GF-D8 (cell line): ENCODE measurements around the gene LHX2.

ENCODE experiments used
- DNase-seq: peaks from one replicate; lab custom pipeline; 2025; lab: John Stamatoyannopoulos, UW

LHX2 gene

GRCh38 chr9:124013309-124014210 is 2.0 kb downstream of the LHX2 start:
- no peak for DNase-seq

- DNase-seq = no peak
Measured at GRCh38 chr9:124014211-124014955, 2.8 kb downstream of the LHX2 start.

GRCh38 chr9:124014956-124015660 is 3.5 kb downstream of the LHX2 start:
- DNase-seq = no peak

GRCh38 chr9:124015661-124016131 is 4.1 kb downstream of the LHX2 start:
- DNase-seq = no peak

DNA sequence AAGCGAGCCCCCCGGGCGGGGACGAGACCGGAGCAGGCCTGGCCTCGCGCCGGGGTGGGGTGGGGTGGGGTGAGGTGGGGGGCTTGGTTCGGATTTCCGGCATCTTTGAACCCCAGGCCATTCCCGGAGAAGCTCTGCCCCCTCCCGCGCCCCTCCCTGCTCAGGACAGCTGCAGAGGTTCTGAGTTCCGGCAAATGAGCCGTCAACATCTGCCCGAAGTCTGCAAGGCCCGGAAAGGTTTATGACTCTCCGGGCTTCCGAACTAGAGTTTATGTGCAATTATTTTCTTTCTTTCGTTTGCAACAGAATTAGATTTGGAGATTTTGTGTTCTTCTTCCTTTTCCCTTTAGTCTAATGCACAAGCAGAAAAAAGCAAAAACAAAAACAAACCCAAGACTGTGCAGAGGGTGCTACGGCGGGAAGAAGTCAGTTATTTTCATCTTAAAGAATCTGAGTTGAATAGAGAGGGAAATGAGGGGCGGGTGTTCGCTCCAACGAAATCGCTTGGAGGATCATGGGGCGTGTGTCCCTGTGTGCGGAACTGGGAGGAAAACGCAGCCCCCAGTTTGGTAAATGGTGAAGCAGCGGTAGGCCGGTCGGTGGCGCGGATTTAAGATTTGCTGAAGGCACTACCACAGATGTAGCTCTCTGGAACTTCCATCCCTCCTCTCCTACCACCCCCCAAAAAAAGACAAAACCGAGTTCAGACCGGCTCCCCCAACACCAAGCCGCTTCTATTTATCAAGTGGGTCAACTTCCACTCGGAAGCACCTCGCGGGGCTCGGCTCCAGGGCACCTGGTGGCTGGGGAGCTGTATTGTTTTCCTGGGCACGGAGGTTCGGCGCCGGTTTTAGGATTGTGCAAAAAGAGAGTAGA is 4.8 kb downstream of the LHX2 start:
- no peak for DNase-seq

- DNase-seq = no peak
Measured at GRCh38 chr9:124017051-124017928, 5.7 kb downstream of the LHX2 start.

DNA sequence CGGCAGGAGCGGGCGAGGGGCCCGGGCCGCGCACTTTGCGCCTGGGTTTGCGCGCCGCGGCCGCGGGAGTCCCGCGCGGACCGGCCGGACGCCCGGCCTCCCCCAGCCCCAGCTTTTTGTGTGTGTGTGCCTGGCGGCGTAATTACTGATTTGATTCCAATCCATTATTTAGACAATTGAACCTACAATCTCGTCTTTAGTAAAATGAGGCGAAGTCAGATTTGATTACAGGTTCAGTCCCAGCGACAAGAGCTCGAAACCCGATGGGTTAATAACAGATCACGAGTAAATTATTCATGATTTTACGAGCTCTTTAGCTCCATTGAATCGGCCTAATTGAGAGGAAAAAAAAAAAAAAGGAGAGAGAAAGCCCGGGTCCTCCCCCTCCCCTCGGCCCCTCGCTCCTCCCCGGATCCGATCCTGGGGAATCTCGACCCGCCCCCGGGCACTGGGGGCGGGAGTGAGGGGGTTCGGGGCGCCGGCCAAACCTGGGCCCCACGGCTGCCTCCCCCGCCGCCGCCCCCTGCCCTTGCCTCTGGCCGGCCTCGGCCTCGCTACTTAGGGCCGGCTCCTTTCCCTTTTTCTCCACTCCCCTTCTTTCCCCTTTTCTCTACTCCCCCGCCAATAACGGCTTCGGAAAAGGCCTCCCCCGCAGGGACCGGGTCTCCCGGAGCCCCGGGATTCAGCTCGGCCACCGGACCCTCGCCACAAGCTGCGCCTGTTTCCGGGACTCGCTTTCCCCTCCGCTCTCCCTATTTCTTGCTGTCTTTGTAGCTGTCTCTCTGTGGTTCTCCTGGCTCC is 6.6 kb downstream of the LHX2 start:
- no peak for DNase-seq

DNA sequence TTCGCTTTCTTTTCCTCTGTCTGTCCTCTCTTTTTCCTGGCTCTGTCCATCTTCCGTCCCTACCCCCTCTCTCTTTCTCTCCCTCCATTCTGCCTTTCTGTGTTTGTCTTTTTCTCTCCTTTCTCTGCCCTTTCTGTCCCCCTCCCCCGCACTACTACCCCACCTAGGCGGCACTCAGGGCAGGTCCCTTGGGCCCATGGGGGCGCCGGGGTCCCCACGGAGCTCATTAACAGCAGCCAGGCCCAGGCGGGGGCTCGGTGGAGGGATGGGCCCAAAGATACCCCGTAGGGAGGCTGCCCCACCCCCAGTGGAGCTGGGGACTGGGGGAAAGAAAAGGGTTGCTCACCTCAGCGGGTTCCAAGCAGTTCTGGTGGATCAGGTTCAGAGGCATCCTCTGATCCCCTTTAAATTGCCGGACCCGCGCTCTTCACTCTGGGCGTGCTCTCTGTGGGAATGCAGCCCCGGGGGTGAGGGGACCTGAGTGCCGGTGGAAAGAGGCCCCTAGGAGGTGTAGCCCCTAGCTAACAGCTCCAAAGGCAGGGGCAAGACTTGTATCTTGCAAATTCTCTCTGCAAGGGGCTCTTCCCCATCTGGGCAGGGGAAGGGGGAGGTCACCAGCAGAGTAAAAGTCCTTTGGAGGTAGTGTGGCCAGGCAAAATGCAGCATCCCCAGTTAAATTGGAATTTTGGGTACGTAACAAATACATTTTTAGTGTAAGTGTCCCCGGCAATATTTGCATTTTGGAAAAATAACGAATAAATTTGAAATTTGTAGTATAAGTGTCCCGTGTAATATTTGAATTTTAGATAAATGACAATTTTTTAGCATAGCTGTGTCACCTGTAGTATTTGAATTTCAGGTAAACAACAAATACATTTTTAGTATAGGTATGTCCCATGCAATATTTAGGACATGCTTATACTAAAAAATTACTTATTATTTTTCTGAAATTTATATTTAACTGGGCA is 7.4 kb downstream of the LHX2 start:
- no peak for DNase-seq

DNA sequence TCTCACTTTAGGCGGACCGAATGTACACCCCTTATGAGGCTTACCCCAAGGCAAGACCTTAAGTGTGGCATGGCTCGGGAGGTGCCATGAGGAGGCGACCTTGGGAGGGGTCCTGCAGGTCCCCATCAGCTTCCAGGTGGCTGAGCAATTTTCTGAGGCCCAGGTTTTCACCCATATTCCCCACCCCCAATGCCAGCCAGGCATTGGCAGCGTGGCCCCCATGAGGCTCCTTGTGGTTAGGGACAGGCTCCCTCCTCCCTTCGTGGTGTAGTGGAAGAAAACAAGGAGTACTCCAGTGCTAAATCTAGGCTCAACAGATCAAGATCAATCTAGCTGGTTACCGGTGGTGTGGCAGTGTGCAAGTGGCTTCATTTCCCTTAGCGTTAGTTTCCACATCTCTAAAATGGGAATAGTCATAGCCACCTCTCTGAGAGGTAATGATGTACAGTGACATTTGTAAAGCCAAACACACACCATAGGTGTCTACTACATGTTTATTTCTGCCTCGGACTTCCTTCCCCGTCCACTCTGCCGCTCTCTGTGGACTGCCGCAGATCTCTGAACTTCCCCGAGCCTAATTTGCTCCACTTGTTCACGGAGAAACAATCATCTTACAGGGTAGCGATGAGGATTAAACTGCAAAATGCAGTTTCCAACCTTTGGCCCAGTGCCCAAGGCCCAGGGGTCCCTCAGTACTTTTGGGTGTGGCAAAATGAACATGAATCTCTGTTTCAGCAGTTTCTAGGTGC is 8.4 kb downstream of the LHX2 start:
- DNase-seq = no peak

DNA sequence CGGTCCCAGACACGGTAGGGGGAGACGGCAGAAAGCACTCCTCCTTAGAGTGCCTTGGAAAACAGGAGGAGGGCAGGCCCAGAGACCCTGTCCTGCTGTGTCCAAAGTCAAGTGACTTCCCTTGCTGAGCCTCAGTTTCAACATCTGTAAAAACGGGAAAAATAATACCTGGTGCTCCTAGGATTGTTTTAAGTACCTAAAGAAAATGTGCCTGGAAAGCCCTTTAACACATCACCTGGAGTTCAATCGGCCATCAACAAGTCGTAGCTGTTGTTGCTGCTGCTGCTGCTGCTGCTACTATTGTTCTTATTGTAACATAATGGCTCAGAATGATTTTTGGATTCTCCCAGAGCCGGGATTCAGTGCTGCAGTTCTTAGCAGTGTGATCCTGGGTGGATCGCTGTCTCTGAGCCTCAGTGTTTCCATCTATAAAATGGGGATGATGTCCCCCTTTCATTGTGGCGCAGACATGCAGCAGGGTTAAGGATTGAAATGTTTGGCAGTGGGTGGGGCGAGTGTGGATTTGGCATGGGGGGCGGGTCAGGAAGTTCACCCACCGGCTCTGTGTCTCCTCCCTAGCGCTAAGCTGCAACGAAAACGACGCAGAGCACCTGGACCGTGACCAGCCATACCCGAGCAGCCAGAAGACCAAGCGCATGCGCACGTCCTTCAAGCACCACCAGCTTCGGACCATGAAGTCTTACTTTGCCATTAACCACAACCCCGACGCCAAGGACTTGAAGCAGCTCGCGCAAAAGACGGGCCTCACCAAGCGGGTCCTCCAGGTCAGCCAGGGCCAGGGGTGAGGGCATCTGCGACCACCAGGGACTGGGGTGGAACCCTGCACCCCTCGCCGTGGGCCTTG is 9.2 kb downstream of the LHX2 start:
- DNase-seq = no peak

- DNase-seq = no peak
Measured at GRCh38 chr9:124021385-124021769, 9.8 kb downstream of the LHX2 start.

GRCh38 chr9:124022201-124023121 is 10.9 kb downstream of the LHX2 start:
- DNase-seq = no peak

GRCh38 chr9:124024107-124024506 is 12.5 kb downstream of the LHX2 start:
- DNase-seq = no peak

GRCh38 chr9:124029617-124030016 is 18.0 kb downstream of the LHX2 start:
- no peak for DNase-seq

GRCh38 chr9:124030969-124031451 is 19.4 kb downstream of the LHX2 start:
- DNase-seq = no peak
